Measurements from ENCODE around the gene UBAC2. TPM values are rescaled to one million over a fixed set of nuclear protein-coding genes. Genes with fewer than 3 reads are reported as not detected.

UBAC2 gene
- total RNA-seq, 1 experiment from 2014 or later, result 103 TPM

- Mint-ChIP-seq H3K4me1 (ENCODE audit: low read depth, unreplicated experiment) (no peaks in the 10 kb centered on the region), H3K27ac (ENCODE audit: unreplicated experiment) (no peak overlapping the region), H3K27me3 (ENCODE audit: insufficient read depth, unreplicated experiment) (no peaks in the 10 kb centered on the region), H3K36me3 (ENCODE audit: insufficient read depth, unreplicated experiment) (peaks cover 60% of the 10 kb centered on the region), H3K9me3 (ENCODE audit: unreplicated experiment) (no peaks in the 10 kb centered on the region), H3K4me3 (ENCODE audit: unreplicated experiment) (no peak overlapping the region)
- no peak for DNase-seq
- BruUV-seq (replicated peaks), result no TSS peak
- intact Hi-C loops (cut with micrococcal nuclease; ENCODE audit: unreplicated experiment), result no loop called here
- CTCF ChIA-PET, result interaction anchor here (0.7 kb wide), 1 partner anchor 152 kb away, joined by 4 read pairs; no protein-coding TSS in a partner anchor
- H3K36me3 ChIP-seq (ENCODE audit: control insufficient read depth, insufficient read depth, low read length), result no peaks in the 10 kb centered on the region
- no peaks in the 10 kb centered on the region for H3K27me3 ChIP-seq (replicated peaks; ENCODE audit: control insufficient read depth, insufficient read depth, low read length)
- POLR2A ChIA-PET, result no interaction called here
- no peak overlapping the region for H3K4me3 ChIP-seq (ENCODE audit: low read depth, low read length)
- TF ChIP-seq, protein P1, sequence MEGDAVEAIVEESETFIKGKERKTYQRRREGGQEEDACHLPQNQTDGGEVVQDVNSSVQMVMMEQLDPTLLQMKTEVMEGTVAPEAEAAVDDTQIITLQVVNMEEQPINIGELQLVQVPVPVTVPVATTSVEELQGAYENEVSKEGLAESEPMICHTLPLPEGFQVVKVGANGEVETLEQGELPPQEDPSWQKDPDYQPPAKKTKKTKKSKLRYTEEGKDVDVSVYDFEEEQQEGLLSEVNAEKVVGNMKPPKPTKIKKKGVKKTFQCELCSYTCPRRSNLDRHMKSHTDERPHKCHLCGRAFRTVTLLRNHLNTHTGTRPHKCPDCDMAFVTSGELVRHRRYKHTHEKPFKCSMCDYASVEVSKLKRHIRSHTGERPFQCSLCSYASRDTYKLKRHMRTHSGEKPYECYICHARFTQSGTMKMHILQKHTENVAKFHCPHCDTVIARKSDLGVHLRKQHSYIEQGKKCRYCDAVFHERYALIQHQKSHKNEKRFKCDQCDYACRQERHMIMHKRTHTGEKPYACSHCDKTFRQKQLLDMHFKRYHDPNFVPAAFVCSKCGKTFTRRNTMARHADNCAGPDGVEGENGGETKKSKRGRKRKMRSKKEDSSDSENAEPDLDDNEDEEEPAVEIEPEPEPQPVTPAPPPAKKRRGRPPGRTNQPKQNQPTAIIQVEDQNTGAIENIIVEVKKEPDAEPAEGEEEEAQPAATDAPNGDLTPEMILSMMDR (IDR thresholded peaks at IDR 0.05; ENCODE audit: insufficient read depth in 1 of 2, low read depth in 1 of 2, low read length in 1 of 2, severe bottlenecking in 1 of 2, unreplicated experiment in 1 of 2), result no peak
- no peaks in the 10 kb centered on the region for H3K4me1 ChIP-seq
- H3K9me3 ChIP-seq, result no peaks in the 10 kb centered on the region
These were observed 175.1 kb downstream of the UBAC2 start for GRCh38 chr13:99375738-99376080.

DNA sequence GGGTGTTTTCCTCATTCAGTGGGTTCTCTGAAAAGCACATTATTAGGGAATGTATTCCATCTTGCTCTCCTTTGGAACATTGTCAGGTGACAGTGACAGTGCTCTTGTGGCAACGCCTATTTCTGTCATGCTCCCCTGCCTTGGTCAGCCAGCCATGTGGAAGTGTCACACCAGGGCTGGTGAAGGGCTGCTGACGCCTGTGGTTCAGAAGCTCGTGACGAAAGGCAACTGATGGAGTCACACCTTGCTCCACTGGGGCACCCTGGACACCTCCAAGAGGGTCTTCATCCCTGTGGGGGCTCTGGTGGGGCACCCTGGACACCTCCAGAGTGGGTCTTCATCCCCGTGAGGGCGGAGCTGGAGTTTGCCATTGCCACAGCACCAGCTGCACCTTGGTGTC is 175.5 kb downstream of the UBAC2 start:
- no peaks in the 10 kb centered on the region for H3K9me3 ChIP-seq
- no peaks in the 10 kb centered on the region for H3K27me3 Mint-ChIP-seq (ENCODE audit: insufficient read depth, unreplicated experiment)
- no TSS peak for BruUV-seq (replicated peaks)
- H3K4me1 Mint-ChIP-seq (ENCODE audit: low read depth, unreplicated experiment), result no peaks in the 10 kb centered on the region
- H3K9me3 Mint-ChIP-seq (ENCODE audit: unreplicated experiment), result no peaks in the 10 kb centered on the region
- no peaks in the 10 kb centered on the region for H3K4me1 ChIP-seq
- TF ChIP-seq, protein P1 (IDR thresholded peaks at IDR 0.05; ENCODE audit: insufficient read depth in 1 of 2, low read depth in 1 of 2, low read length in 1 of 2, severe bottlenecking in 1 of 2, unreplicated experiment in 1 of 2), result no peak
- H3K27ac Mint-ChIP-seq (ENCODE audit: unreplicated experiment), result peak overlapping the region; percentile 23
- no peak for DNase-seq
- no peak overlapping the region for H3K4me3 ChIP-seq (ENCODE audit: low read depth, low read length)
- H3K36me3 ChIP-seq (ENCODE audit: control insufficient read depth, insufficient read depth, low read length), result no peaks in the 10 kb centered on the region
- ChIA-PET CTCF (no interaction called here), POLR2A (no interaction called here)
- H3K27me3 ChIP-seq (replicated peaks; ENCODE audit: control insufficient read depth, insufficient read depth, low read length), result no peaks in the 10 kb centered on the region
- intact Hi-C loops (cut with micrococcal nuclease; ENCODE audit: unreplicated experiment), result no loop called here
- H3K36me3 Mint-ChIP-seq (ENCODE audit: insufficient read depth, unreplicated experiment), result peaks cover 60% of the 10 kb centered on the region
- H3K4me3 Mint-ChIP-seq (ENCODE audit: unreplicated experiment), result no peak overlapping the region

DNA sequence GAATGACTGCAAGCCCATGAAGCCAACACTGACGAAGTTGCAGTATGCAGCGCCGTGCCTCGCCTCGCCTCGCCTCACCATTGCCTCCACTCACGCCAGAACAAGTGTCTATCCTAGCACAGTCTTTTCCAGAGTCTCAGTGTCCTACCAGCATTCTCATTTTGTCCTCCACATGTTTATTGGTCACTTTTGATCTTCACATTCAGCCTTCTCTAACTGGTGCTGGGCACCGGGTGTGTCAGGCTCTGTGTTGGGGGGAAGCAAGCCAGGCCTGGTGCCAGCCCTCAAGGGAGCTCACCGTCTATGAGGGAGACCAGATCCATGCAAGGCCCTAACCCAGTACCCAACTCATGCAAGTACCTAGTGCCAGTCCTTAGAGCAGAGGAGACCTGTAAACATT is 176.3 kb downstream of the UBAC2 start:
- intact Hi-C loops (cut with micrococcal nuclease; ENCODE audit: unreplicated experiment), result no loop called here
- Mint-ChIP-seq H3K4me3 (ENCODE audit: unreplicated experiment) (no peak overlapping the region), H3K4me1 (ENCODE audit: low read depth, unreplicated experiment) (no peaks in the 10 kb centered on the region), H3K36me3 (ENCODE audit: insufficient read depth, unreplicated experiment) (peaks cover 59% of the 10 kb centered on the region), H3K27ac (ENCODE audit: unreplicated experiment) (peak overlapping the region; percentile 23), H3K9me3 (ENCODE audit: unreplicated experiment) (no peaks in the 10 kb centered on the region), H3K27me3 (ENCODE audit: insufficient read depth, unreplicated experiment) (no peaks in the 10 kb centered on the region)
- DNase-seq, result no peak
- Histone ChIP-seq H3K36me3 (ENCODE audit: control insufficient read depth, insufficient read depth, low read length) (no peaks in the 10 kb centered on the region), H3K9me3 (no peaks in the 10 kb centered on the region), H3K4me1 (no peaks in the 10 kb centered on the region), H3K4me3 (ENCODE audit: low read depth, low read length) (no peak overlapping the region), H3K27me3 (replicated peaks; ENCODE audit: control insufficient read depth, insufficient read depth, low read length) (no peaks in the 10 kb centered on the region)
- TF ChIP-seq, protein P1 (IDR thresholded peaks at IDR 0.05; ENCODE audit: insufficient read depth in 1 of 2, low read depth in 1 of 2, low read length in 1 of 2, severe bottlenecking in 1 of 2, unreplicated experiment in 1 of 2), result no peak
- CTCF ChIA-PET, result no interaction called here
- no TSS peak for BruUV-seq (replicated peaks)
- POLR2A ChIA-PET, result no interaction called here
